Right lung (tissue), 5 donors: ENCODE results near the gene STMN3. TPM values are rescaled to one million over a fixed set of nuclear protein-coding genes. Genes with fewer than 3 reads are reported as not detected.
A peak's percentile ranks its signal among the peaks of the same experiment; 100 is the strongest.
"Not testable (repeated sequence)": the region's sequence is repeated elsewhere in the genome, so short reads cannot be mapped to it uniquely, and the experiment has no call there.

Experiments used
- DNase-seq, 2 donors: peaks; one replicate each; pipeline ENCODE4 v3.0.0-alpha.2; 2013
- polyA plus RNA-seq, 5 donors: library from polyadenylated mRNA; unstranded; fragments of 120-200 nt; gene quantifications; one replicate each; pipeline versions ENCODE4 v1.2.1 to v1.2.3, GENCODE V29; 2013; ENCODE audit warnings: inconsistent platforms in 1 of 5, low replicate concordance in 1 of 5; ENCODE audit not compliant: insufficient read length in 5 of 5, insufficient read depth in 1 of 5

Gene STMN3
- polyA plus RNA-seq, 5 donors = 25.4 to 56.9 (median 37.5) TPM

DNA sequence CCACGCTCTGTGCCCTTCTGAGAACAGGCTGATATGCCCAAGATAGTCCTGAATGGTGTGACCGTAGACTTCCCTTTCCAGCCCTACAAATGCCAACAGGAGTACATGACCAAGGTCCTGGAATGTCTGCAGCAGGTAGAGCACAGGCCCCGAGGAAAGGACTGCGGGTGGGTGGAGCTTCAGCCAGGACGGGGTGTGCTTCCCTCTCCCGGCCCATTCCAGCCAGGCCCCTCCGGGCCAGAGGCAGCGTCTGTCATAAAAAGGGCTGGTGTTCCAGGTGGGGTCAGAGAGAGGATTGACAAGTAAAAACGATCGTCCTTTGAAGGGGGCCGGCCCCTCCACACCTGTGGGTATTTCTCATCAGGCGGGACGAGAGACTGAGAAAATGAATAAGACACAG is 6.1 kb upstream of the STMN3 start:
- DNase-seq = no peak

DNA sequence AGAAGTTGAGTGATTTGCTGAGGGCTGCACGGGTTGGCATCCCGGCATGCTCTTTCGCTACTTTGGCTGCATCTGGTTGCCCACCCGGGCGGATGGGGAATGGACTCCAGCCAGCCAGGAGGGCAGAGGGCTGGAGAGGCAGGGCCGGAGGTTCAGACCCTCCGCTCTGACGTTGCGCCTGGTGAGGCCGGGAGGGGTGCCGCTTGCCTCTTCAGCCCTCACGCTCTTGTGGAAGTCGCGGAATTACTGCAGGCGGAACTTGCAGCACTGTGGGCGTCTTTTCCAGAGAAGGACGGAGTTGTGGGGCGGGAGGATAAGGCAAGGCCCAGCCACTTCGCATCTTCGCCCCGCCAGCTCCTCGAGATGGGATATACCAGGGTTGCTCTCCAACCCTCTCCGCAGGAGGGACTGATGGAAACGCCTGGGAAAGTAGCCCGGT is 5.5 kb upstream of the STMN3 start:
- DNase-seq = no peak

DNA sequence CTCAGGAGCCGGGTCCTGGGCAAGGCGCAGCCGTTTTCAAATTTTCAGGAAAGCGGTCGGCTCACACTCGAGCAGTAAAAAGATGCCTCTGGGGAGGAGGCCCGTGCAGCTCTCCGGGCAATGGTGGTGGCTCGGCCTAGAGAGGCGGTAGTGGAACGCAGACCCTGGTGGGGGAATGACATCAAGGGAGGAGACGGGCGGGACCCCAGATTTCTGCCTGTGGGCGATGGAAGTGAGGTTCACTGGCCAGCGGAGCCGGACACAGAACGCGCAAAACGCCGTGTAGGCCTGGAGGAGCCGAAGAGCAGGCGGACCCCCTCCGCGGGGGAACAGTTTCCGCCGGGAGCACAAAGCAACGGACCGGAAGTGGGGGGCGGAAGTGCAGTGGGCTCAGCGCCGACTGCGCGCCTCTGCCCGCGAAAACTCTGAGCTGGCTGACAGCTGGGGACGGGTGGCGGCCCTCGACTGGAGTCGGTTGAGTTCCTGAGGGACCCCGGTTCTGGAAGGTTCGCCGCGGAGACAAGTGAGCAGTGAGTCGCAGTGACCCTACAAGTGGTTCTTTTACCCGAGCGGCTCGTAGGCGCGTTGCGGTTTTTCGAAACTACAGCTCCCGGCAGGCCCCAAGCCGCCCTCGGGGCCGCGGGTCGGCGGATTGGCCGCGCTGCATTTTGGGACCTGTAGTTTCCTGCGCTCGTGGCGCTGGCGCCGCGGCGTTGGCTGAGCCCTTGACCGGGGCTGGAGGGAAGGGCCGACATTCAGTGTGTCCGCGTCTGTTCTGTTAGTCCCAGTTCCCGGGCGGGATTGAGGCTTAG is 4.9 kb upstream of the STMN3 start, which contains the start of gene RTEL1:
TSS of gene RTEL1 (plus strand) at position 376 of the 812 bp plus-strand sequence. CDS start 1,091 bp downstream, outside the sequence.
- DNase-seq = peak; percentile 94

DNA sequence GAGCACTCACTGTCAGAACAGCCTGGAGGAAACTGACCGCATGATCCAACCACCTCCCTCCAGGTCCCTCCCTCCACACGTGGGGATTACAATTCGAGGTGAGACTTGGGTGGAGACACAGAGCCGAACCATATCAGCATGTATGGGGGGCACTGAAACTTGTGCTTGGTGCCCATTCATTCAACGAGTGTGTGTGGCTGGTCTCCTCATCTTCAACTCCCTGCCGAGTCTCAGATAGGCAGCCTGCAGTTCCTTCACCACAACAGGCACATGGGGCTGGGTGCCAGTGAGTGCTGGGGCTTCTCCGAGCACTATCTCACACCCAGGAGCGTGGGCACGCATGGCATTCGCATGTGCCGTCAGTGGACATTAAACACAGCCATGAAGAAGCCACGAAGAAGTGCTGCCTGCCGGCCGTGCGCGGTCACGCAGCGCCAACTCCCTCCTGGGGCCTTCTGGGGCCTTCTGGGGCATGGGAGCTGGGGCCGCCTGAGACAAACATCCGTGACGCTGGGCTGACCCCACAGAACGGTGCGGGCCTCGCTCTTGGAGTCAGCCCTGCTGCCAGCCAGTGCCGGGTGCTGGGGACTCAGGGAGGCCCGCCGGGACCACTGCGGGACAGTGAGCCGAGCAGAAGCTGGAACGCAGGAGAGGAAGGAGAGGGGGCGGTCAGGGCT is 4.2 kb upstream of the STMN3 start:
- no peak for DNase-seq

DNA sequence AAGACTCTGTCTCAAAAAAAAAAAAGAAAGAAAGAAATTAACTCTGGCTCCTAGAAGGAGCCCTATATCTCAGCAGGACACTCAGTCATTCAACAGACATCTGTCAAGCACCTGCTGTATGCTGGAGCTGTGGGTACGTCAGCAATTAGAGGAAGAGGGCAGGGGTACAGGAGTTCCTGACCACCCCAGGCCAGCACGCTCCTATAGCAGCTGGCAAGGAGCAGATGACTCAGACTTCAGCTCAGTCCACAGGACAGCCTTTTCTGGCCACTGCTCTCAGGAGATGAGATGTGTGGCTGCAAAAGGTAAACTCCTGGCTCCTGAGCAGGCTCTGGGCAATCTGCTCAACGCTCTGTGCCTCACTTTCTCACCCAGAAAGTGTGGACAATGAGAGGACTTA is 3.2 kb upstream of the STMN3 start:
- DNase-seq = no peak

DNA sequence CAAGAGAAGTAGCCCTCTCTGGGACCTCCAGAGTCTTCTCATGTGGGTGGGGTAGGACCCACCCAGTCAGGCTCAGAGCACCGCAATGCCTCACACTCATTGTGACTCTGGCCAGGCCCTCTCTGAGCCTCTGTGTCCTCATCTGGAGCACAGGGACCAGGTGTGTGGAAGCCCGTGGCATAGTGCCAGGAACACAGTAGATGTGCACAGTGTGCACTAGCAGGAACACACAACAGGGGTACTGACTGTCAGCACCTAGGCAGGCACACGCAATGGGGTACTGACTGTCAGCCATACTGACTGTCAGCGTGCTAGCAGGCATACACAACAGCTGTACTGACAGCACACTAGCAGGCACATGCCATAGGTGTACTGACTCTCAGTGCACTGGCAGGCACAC is 2.0 kb upstream of the STMN3 start:
- no peak for DNase-seq

DNA sequence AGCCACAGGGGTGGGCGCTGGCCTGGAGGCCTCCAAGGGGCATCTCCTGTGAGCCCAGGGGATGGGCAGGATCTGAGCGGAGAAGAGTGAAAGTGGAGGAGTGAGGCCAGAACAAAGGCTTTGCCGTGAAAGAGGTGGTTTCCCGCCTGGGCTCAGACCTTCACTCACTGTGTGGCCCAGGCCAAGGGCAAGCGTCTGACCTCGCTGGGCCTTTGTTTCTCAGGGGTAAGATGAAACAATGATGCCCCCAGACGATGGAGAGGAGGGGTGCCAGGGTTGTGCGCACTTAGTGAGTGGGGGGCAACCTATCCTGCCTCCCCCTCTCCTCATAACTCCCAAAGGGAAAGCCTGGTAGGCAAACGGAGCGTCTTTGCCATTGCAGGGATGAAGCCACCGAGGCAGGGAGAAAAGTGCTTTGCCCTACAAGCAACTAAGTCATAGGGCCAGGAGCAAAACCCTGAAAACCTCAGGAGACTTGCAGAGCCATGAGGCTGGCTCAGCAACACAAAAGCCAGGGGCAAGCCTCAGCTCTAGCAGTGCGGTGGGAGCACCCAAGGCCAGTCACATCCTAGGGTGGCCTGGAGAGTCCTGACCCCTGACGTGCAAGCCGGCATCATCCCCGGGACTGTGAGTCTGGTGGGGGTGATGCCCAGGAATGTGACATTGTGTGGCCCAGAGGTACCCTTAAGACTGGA is 897 bp upstream of the STMN3 start:
- DNase-seq = no peak

DNA sequence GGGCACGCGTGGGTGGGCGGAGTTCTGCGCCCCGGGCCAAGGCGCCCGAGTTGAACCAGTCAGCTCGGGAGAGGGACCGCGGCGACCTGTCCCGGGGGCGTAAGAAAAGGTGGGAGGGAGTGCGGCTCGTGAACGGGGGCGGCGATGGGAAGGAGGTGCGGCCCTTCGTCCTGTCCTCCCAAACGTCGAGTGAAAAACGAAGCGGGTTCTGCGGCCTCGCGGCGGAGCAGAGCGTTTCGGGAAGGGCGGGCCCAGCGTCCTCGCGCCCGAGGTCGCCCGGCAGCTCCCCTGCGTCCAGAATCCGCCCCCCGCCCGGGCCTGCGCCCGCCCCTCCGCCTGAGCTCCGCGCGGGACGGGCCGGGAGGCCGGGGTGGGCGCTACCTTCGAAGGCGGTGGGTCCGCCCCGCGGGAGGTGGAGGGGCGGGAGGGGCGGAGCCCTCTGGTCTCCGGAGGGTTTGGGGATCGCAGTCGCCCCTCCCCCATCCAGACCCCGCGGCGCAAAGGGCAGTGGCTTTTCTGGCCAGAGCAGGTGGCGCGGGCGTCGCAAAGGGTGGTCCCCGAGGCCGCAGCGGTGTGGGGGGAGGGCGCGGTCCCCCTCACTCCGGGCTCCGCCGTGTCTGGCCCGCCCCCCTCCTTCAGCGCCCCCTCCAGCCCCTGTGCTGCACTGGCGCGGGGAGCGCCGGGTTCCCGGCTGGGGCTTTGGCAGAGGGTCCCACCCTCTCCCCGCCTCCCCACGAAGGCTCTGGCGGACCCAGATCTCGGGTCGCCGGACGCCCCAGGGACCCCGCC is 838 bp downstream of the STMN3 start:
- DNase-seq = peak; percentile 43 to 61

DNA sequence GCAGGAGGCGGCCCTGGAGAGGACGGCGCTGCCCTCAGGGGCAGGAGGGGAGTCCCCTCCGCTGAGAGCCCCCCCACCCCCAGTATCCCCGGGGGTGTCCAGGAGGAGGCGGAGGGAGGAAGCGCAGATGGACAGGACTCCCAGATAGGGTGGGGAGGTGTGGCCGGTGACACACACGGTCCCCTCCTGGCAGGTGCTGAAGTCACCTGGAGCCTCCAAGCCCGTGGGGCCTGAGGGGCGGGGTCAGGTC is 1.4 kb downstream of the STMN3 start:
- DNase-seq = no peak

DNA sequence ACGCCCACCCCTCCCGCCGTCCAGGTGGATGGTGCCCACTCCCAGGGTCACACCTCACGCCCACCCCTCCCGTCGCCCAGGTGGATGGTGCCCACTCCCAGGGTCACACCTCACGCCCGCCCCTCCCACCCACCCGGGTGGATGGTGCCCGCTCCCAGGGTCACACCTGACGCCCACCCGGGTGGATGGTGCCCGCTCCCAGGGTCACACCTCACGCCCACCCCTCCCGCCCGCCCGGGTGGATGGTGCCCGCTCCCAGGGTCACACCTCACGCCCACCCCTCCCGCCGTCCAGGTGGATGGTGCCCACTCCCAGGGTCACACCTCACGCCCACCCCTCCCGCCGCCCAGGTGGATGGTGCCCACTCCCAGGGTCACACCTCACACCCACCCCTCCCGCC is 2.7 kb downstream of the STMN3 start:
- DNase-seq = not testable (repeated sequence)

DNA sequence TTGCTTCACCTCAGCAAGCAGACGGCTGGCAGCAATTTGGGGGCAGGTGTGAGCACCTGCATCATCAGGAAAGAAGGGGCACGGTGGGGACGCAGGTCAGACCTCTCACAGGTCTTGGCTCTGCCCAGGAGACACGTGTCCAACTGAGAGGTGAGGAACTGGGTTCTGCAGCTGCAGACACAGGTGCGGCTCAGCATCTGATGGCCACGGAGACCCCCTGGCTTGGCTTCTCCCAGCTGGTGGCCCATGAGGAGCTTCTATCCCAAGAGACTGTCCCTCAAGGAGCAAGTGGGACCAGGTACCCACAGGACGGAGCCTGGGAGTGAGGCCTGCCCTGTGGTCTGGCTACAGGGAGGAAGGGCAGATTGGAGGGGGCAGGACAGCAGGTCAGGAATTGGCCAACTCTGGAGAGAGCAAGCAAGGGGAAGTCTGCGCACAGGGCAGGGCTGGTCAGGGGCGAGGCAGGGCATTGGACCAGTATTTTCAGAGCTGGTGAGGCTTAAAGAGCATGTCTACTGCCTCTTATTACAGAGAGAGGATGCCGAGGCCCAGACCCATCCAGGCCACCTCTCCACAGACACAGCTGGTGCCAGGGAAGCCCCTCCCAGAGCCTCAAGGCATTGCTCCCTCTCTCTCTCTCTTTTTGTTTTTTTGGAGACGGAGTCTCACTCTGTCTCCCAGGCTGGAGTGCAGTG is 4.2 kb downstream of the STMN3 start:
- DNase-seq = no peak

DNA sequence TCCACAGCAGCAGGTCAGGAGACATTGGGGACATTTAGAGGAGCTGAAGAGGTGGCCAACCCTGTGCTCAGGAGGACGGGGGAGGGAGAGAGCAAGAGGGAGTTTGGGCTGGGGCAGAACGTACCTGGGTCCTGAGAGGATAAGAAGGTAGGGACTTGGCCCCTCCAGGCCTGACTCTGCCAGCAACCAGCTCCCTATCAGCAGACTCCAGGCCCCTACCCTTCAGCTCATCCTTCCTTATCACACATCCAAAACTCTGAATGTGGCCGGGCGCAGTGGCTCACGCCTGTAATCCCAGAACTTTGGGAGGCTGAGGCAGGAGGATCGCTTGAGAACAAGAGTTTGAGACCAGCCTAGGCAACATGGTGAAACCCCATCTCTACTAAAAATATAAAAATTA is 5.0 kb downstream of the STMN3 start:
- no peak for DNase-seq

DNA sequence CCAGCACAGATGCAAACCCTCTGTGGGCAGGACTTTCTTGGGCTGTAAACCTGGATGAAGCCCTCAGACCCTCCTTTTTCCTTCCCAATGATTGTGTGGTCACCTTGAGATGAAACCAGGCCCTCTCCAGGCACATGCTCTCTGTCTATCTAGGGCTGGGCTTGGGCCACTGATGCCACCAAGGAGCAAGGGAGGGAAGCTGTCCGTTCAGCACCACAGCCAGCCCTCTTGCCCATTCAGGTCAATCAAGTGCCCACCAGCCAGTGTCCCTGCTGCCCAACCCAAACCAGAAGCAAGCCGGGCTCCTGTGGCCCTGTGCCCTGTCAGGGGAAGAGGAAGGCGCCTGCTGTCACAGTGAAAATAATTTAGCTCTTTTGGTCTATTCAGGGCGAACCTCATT is 8.0 kb downstream of the STMN3 start:
- no peak for DNase-seq

DNA sequence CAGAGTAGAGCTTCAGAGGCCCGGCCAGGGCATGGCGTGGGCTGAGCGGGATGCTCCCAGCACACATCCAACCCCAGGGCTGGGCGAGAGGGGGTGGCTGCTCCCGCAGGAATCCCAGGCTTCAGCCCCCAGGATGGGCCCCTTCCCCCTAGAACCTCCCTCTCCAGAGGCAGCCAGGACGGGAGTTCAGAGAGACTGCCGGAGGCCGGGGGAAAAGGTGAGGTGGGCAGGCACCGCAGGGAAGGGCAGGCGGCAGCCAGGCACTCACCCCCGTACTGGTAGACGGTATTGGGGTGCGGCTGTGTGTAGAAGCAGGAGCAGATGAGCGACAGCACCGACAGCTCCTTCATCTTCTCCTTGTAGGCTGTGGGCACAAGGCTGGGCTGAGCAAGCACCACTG is 9.3 kb downstream of the STMN3 start:
- DNase-seq = no peak

DNA sequence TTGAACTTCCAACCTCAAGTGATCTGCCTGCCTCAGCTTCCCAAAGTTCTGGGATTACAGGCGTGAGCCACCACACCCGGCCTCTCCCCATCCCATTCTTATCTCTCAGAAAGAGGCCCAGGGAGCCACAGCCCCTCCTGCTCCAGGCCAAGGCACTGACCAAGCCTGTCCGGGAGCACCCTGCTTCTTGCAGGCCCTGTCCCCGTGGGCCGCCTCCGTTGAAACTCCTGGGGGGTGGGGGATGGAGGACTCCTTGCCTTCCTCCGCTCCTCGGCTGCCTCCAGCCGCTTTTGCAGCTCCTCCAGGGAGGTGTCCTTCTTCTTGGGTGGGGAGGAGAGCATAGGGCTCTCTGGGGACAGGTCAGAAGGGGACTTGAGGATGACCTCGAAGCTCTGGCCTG is 9.7 kb downstream of the STMN3 start:
- no peak for DNase-seq

DNA sequence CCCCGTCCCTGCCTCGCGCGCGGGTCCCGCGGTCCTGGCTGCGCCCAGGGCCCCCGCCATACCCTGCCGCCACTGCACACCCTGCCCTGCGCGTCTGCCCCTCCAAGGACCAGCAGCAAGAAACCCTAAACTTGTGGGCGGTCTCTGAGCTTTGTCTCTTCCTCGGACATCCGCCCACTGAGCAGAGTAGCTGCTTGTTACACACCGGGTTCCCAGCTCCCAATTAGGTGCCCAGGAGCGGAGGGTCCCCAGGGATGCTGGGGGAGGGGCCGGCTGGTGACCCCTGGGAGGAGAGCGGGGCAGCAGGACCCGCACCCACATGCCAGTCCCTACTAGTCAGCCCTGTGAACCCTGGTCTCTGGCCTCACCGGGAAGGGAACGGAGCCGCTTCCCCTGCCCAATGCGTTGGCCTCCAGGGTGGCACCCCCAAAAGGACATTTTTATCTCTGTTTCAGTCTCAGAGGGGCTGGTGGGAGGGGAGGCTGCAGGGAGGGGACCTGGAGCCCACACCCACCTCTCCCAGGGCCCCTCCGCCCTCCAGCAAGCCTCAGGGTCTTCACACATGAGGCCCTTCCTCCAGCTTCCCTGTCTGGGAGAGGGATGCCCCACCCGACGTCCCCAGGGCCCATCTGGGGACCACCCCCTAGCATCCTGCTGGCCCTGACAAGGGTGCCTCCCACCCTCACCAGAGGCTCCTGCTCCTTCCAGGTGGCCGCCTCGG is 10.5 kb downstream of the STMN3 start:
- no peak for DNase-seq

DNA sequence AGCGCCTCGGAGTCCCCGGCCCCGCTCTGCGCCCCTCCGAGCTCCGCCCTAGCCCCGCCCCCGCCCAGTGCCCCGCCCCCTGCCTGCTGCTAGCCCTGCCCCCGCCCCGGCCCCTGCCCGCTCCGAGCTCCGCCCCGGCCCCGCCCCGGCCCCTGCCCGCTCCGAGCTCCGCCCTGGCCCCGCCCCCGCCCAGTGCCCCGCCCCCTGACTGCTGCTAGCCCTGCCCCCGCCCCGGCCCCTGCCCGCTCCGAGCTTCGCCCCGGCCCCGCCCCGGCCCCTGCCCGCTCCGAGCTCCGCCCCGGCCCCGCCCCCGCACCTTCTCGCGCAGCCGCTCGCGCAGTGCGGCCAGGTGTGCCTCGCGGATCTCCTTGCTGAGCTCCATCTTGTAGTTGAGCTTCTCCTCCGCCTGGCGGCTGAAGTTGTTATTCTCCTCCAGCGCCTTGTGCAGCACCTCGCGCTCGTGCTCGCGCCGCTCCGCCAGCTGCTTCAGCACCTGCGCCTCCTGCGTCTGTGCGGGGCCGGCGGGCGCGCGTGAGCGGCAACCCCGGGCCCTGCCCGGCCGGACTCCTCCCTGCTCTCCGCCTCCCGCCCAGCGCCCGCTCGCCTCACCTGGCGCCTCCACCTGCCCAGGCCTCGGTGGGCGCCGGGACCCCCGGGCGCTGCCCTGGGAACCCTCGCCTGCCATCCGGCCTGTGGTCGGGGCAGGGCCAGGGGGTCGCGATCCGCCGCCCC is 11.3 kb downstream of the STMN3 start:
- peak in 1 of 2 donors; percentile 81 for DNase-seq

DNA sequence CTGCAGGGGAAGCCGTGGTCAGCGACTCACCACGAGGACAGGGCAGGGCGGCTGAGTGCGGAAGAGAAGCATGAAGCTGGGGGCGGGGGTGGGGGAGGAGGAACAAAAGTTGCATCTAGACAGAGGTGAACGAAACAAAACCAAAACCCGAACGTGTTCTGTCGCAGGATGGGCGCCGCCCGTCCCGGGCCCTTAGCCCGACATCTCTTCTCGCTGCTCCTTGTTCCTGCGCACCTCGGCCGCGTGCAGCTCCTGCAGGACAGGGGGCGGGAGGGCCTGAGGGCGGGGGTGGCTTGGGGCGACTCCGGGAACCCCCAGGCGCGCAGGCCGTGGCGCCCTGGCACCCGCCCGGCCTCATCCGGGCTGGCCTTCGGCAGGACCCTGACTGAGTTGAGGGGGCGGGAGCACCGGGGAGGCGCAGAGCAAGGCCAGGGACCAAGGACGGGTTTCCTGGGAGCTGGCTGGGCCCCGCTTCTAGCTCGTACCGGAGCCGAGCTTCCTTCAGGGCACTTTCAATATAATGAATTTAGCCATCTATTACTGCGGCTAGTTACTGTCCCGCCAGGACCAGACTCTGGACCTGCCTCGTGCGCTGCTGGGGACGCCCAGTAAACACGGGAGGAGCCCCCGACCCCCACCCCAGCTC is 12.0 kb downstream of the STMN3 start:
- peak in 1 of 2 donors; percentile 42 for DNase-seq

DNA sequence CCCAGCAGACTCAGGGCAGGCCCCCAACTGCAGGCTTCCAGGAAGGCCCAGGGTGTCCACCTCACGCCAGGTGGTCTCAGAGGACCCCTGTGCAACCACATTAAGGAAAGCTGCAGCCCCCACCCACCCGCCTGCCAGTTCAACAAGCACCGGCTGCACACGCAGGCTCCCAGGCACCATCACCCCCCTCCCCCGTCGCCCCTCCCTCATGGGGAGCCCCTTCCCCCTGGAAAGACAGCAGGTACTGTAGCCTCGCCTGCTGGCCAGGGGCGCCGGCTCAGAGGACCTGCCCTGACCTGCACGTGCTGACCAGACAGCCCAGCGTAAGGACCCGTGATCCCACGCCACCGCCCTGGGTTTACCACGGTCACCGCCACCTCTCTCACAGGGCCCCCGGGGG is 12.5 kb downstream of the STMN3 start:
- not testable (repeated sequence) for DNase-seq

DNA sequence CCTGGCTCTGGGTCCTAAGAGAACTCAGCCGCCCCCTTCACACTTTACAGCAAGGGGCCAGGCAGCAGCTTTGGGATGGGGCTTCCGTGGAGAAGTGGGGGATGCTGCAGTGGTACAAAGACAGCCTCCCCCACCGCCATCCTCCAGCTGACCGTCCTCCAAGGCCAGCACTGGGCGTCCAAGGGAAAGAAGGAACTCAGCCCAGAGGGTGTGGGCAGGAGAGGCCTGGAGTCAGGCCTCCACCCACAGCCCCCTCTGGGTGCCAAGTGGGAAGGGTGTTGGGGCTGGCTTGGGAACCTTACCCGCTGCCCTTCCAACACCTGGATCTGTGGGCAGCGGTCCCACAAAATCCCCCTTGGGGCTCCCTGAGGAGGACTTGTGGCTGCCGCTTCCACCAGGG is 13.1 kb downstream of the STMN3 start:
- DNase-seq = no peak
